ENCODE measurements around the gene CDH13.

DNA sequence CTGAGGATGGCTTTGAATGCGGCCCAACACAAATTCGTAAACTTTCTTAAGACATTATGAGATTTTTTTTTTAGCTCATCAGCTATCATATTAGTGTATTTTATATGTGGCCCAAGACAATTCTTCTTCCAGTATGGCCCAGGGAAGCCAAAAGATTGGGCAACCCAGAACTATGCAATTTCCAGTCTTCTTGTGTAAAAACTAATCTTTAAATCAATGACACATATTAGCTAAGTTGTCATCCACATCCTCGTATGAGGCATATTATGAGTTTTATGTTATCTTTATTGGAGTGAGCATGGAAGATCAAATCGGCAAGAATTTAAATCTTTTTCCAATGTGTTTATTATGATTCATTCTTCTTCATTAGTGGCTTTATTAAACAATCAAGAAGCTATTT, 982.4 kb downstream of the CDH13 start:
- TF ChIP-seq, protein P1, sequence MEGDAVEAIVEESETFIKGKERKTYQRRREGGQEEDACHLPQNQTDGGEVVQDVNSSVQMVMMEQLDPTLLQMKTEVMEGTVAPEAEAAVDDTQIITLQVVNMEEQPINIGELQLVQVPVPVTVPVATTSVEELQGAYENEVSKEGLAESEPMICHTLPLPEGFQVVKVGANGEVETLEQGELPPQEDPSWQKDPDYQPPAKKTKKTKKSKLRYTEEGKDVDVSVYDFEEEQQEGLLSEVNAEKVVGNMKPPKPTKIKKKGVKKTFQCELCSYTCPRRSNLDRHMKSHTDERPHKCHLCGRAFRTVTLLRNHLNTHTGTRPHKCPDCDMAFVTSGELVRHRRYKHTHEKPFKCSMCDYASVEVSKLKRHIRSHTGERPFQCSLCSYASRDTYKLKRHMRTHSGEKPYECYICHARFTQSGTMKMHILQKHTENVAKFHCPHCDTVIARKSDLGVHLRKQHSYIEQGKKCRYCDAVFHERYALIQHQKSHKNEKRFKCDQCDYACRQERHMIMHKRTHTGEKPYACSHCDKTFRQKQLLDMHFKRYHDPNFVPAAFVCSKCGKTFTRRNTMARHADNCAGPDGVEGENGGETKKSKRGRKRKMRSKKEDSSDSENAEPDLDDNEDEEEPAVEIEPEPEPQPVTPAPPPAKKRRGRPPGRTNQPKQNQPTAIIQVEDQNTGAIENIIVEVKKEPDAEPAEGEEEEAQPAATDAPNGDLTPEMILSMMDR (conservative IDR thresholded peaks at IDR 0.05) = no peak
- TF ChIP-seq ZFX (IDR thresholded peaks at IDR 0.05) = no peak
